H9 (cell line): ENCODE data around the gene ZNF362. TPM values are rescaled to one million over a fixed set of nuclear protein-coding genes. Genes with fewer than 3 reads are reported as not detected.

Source experiments
- DNase-seq: peaks from one replicate; pipeline ENCODE4 v3.0.0-alpha.2; 2017
- H2AFZ ChIP-seq: one replicate; pipeline ENCODE4 v1.6.1; 2013; ENCODE audit warnings: mild to moderate bottlenecking, low read length, control low read depth, moderate library complexity
- H2AK5ac ChIP-seq: 2 replicates; pipeline ENCODE4 v1.6.1; 2013; ENCODE audit warnings: low read length, control low read depth, mixed read lengths; ENCODE audit not compliant: insufficient read length
- H2BK120ac ChIP-seq: one replicate; pipeline ENCODE4 v1.6.1; 2013; ENCODE audit warnings: low read depth, mild to moderate bottlenecking, low read length, control low read depth, inconsistent platforms; ENCODE audit not compliant: poor library complexity, severe bottlenecking
- H2BK12ac ChIP-seq: 2 replicates; pipeline ENCODE4 v1.6.1; 2013; ENCODE audit warnings: low read length, control low read depth, mixed read lengths, low read depth; ENCODE audit not compliant: insufficient read length
- H2BK15ac ChIP-seq: 2 replicates; pipeline ENCODE4 v1.6.1; 2013; ENCODE audit warnings: low read depth, low read length, control low read depth
- H2BK20ac ChIP-seq: one replicate; pipeline ENCODE4 v1.6.1; 2013; ENCODE audit warnings: low read depth, mild to moderate bottlenecking, low read length, control low read depth, inconsistent platforms; ENCODE audit not compliant: poor library complexity, severe bottlenecking
- H2BK5ac ChIP-seq: 2 replicates; pipeline ENCODE4 v1.6.1; 2013; ENCODE audit warnings: low read length, control low read depth, mixed read lengths; ENCODE audit not compliant: insufficient read length
- H3K14ac ChIP-seq: 2 replicates; pipeline ENCODE4 v1.6.1; 2013; ENCODE audit warnings: low read length, control low read depth; ENCODE audit not compliant: insufficient read depth
- H3K18ac ChIP-seq: 2 replicates; pipeline ENCODE4 v1.6.1; 2013; ENCODE audit warnings: low read depth, mild to moderate bottlenecking, mixed read lengths, low read length, control low read depth; ENCODE audit not compliant: insufficient read length
- H3K23ac ChIP-seq: 2 replicates; pipeline ENCODE4 v1.6.1; 2013; ENCODE audit warnings: low read length, control low read depth, mixed read lengths, low read depth; ENCODE audit not compliant: insufficient read length
- H3K23me2 ChIP-seq: 2 replicates; pipeline ENCODE4 v1.6.1; 2013; ENCODE audit warnings: low read depth, mild to moderate bottlenecking, mixed read lengths, low read length, control low read depth; ENCODE audit not compliant: insufficient read length, poor library complexity, severe bottlenecking
- H3K27ac ChIP-seq: 2 replicates; pipeline ENCODE4 v1.5.1; 2013; ENCODE audit warnings: low read length, control low read depth, mixed read lengths, low read depth; ENCODE audit not compliant: insufficient read length
- H3K27me3 ChIP-seq: 2 replicates; pipeline ENCODE4 v1.6.1; 2013; ENCODE audit warnings: low read length, control low read depth, inconsistent platforms; ENCODE audit not compliant: insufficient read depth
- H3K4ac ChIP-seq: 2 replicates; pipeline ENCODE4 v1.6.1; 2013; ENCODE audit warnings: low read depth, mild to moderate bottlenecking, control low read depth, inconsistent platforms, low read length, moderate library complexity
- H3K4me1 ChIP-seq: 2 replicates; pipeline ENCODE4 v1.6.1; 2013; ENCODE audit warnings: low read length, control low read depth, inconsistent platforms; ENCODE audit not compliant: insufficient read depth
- H3K4me2 ChIP-seq: 2 replicates; pipeline ENCODE4 v1.6.1; 2013; ENCODE audit warnings: low read length, control low read depth, mixed read lengths; ENCODE audit not compliant: insufficient read length, insufficient read depth
- H3K56ac ChIP-seq: 2 replicates; pipeline ENCODE4 v1.6.1; 2013; ENCODE audit warnings: low read depth, mild to moderate bottlenecking, mixed read lengths, low read length, control low read depth; ENCODE audit not compliant: insufficient read length
- H3K79me1 ChIP-seq: 2 replicates; pipeline ENCODE4 v1.6.1; 2013; ENCODE audit warnings: low read depth, mild to moderate bottlenecking, moderate library complexity, low read length, control low read depth, inconsistent platforms; ENCODE audit not compliant: insufficient read depth, poor library complexity, severe bottlenecking
- H3K79me2 ChIP-seq: 2 replicates; pipeline ENCODE4 v1.6.1; 2013; ENCODE audit warnings: low read length, control low read depth, inconsistent platforms; ENCODE audit not compliant: insufficient read depth
- H3K9ac ChIP-seq: 2 replicates; pipeline ENCODE4 v1.6.1; 2013; ENCODE audit warnings: low read length, control low read depth, mixed read lengths; ENCODE audit not compliant: insufficient read length; ENCODE audit errors: extremely low read depth
- H3K9me3 ChIP-seq: one replicate; pipeline ENCODE4 v1.6.1; 2013; ENCODE audit warnings: low read depth, low read length, inconsistent platforms; ENCODE audit not compliant: control insufficient read depth
- H3T11ph ChIP-seq: one replicate; pipeline ENCODE4 v1.6.1; 2013; ENCODE audit warnings: mild to moderate bottlenecking, low read length, control low read depth, inconsistent platforms
- H4K20me1 ChIP-seq: one replicate; pipeline ENCODE4 v1.6.1; 2013; ENCODE audit not compliant: control insufficient read depth, insufficient read length, insufficient read depth
- H4K5ac ChIP-seq: 2 replicates; pipeline ENCODE4 v1.6.1; 2013; ENCODE audit warnings: low read depth, mild to moderate bottlenecking, mixed read lengths, low read length, control low read depth; ENCODE audit not compliant: insufficient read length
- H4K8ac ChIP-seq: replicated peaks from 2 replicates; pipeline ENCODE4 v1.6.1; 2013; ENCODE audit warnings: low read length, control low read depth, mixed read lengths, low read depth; ENCODE audit not compliant: insufficient read length
- H4K91ac ChIP-seq: 2 replicates; pipeline ENCODE4 v1.6.1; 2013; ENCODE audit warnings: low read depth, mild to moderate bottlenecking, moderate library complexity, mixed read lengths, low read length, control low read depth; ENCODE audit not compliant: insufficient read length
- H3K27ac Mint-ChIP-seq, 3 experiments: 2 replicates in 2 of 3; 3 replicates in 1 of 3; pipeline ENCODE4 v1.8.0; 2020 to 2021; ENCODE audit warnings: mixed read lengths in 3 of 3, mild to moderate bottlenecking in 1 of 3, moderate library complexity in 1 of 3
- H3K27me3 Mint-ChIP-seq: 2 replicates; pipeline ENCODE4 v1.8.0; 2021; ENCODE audit warnings: low read depth, mild to moderate bottlenecking, moderate library complexity, mixed read lengths
- H3K36me3 Mint-ChIP-seq, 3 experiments: 2 replicates in 2 of 3; 3 replicates in 1 of 3; pipeline ENCODE4 v1.8.0; 2020 to 2021; ENCODE audit warnings: low read depth in 3 of 3, mixed read lengths in 3 of 3; ENCODE audit not compliant: insufficient read depth in 1 of 3
- H3K4me1 Mint-ChIP-seq, 2 experiments: 2 replicates each; pipeline ENCODE4 v1.8.0; 2020; ENCODE audit warnings: mixed read lengths in 2 of 2
- H3K4me3 Mint-ChIP-seq, 2 experiments: 2 replicates in 1 of 2; 3 replicates in 1 of 2; pipeline ENCODE4 v1.8.0; 2020 to 2021; ENCODE audit warnings: mild to moderate bottlenecking in 2 of 2, mixed read lengths in 2 of 2, moderate library complexity in 1 of 2
- H3K9me3 Mint-ChIP-seq, 2 experiments: 2 replicates in 1 of 2; 3 replicates in 1 of 2; pipeline ENCODE4 v1.8.0; 2020; ENCODE audit warnings: mild to moderate bottlenecking in 2 of 2, mixed read lengths in 2 of 2, moderate library complexity in 1 of 2
- WGBS: extraction: QIAGEN DNeasy Blood & Tissue Kit; methylation state at CpG from one replicate; pipeline ENCODE4 v1.1.7; 2013; ENCODE audit warnings: missing lambda C conversion rate, low lambda C conversion rate, mixed read lengths; ENCODE audit not compliant: insufficient read length; ENCODE audit errors: extremely low coverage; 5-methylcytosine and 5-hydroxymethylcytosine counted together
- total RNA-seq: library from RNA; stranded (reverse); gene quantifications from 2 replicates; pipeline ENCODE4 v1.2.1, GENCODE V29; 2021
- TF ChIP-seq, protein P1 (sequence below): fragments of 200-600 bp; sonication (generic); conservative IDR thresholded peaks from 3 replicates; pipeline ENCODE4 v1.8.0; 2021; ENCODE audit warnings: antibody characterized with exemption, mild to moderate bottlenecking

ZNF362 gene
- total RNA-seq, 1 experiment from 2014 or later = 18.7 TPM

DNA sequence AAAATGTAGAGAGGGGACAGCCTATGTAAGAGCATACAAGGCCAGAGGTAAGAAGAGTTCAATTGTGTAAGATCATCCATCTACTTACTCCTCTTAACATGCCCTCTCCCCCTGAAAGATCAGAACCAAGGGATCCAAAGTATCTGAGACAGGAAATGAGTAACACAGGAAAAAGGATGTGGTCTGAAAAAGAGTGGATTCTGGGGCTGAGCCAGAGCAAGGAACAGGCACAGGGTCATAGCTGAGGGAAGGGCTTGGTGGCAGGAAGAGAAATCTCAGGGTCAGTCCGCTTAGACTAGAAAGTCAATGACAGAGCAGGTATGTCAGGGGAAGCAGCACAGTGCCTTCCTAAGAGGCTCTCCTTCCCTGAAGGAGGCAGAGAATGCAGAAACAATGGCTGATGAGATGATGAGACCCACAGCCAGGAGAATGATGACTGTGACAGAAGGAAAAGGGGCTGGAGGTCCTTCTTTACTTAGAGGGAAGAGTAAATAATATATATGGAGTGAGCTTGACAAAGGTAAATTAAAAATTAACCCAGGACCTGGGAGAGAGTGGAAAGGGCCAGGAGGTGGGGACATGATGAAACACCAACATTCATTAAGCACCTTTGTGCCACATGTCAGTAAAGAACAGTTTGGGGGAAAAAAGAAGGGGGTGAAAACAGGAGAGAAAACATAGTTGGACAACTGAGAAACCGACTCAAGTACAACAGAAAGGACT lies 90.8 kb downstream of the ZNF362 start:
- Mint-ChIP-seq H3K27ac (0 out of 7 replicates have a peak overlapping the region, but pooled peaks of 1 of the 3 experiments have one; percentile 17), H3K36me3 (no peaks in the 10 kb centered on the region; a peak in 1 of 7 replicates), H3K4me1 (peaks cover 50 to 66% of the 10 kb centered on the region in 2 experiments), H3K9me3 (peaks cover 0 to 3% of the 10 kb centered on the region in 2 experiments; a peak in 2 of 5 replicates), H3K4me3 (peak overlapping the region in 1 of 2 experiments; percentile 12; a peak in 1 of 5 replicates), H3K27me3 (peaks cover 76% of the 10 kb centered on the region)
- TF ChIP-seq, protein P1, sequence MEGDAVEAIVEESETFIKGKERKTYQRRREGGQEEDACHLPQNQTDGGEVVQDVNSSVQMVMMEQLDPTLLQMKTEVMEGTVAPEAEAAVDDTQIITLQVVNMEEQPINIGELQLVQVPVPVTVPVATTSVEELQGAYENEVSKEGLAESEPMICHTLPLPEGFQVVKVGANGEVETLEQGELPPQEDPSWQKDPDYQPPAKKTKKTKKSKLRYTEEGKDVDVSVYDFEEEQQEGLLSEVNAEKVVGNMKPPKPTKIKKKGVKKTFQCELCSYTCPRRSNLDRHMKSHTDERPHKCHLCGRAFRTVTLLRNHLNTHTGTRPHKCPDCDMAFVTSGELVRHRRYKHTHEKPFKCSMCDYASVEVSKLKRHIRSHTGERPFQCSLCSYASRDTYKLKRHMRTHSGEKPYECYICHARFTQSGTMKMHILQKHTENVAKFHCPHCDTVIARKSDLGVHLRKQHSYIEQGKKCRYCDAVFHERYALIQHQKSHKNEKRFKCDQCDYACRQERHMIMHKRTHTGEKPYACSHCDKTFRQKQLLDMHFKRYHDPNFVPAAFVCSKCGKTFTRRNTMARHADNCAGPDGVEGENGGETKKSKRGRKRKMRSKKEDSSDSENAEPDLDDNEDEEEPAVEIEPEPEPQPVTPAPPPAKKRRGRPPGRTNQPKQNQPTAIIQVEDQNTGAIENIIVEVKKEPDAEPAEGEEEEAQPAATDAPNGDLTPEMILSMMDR = no peak
- no peak overlapping the region for H3K56ac ChIP-seq
- no peak overlapping the region for H4K5ac ChIP-seq
- H2BK120ac ChIP-seq = no peak overlapping the region
- H3K9ac ChIP-seq = no peak overlapping the region
- no peak overlapping the region for H3K14ac ChIP-seq
- no peak overlapping the region for H3K27ac ChIP-seq
- no peak for DNase-seq
- no peaks in the 10 kb centered on the region for H3K79me1 ChIP-seq
- no peaks in the 10 kb centered on the region for H3K9me3 ChIP-seq
- no peak overlapping the region for H2BK20ac ChIP-seq
- H2BK15ac ChIP-seq = no peak overlapping the region
- H3K23me2 ChIP-seq = peaks cover 12% of the 10 kb centered on the region
- no peak overlapping the region for H3K4ac ChIP-seq
- no peak overlapping the region for H4K8ac ChIP-seq
- no peak overlapping the region for H2AK5ac ChIP-seq
- H3T11ph ChIP-seq = no peak overlapping the region
- no peak overlapping the region for H3K4me2 ChIP-seq
- H4K91ac ChIP-seq = no peak overlapping the region
- peaks cover 33% of the 10 kb centered on the region for H3K27me3 ChIP-seq
- H3K18ac ChIP-seq = no peak overlapping the region
- WGBS = no CpG with 5 or more reads among the region's 2 CpGs
- H3K79me2 ChIP-seq = no peaks in the 10 kb centered on the region
- H2BK12ac ChIP-seq = no peak overlapping the region
- no peaks in the 10 kb centered on the region for H4K20me1 ChIP-seq
- H2BK5ac ChIP-seq = no peak overlapping the region
- no peak overlapping the region for H2AFZ ChIP-seq
- H3K23ac ChIP-seq = no peak overlapping the region
- peaks cover under 1% of the 10 kb centered on the region; the same call in 1 of the 2 replicates for H3K4me1 ChIP-seq
